ENCODE results near the gene EIF2AK3. TPM values are rescaled to one million over a fixed set of nuclear protein-coding genes. Genes with fewer than 3 reads are reported as not detected.
"Not testable (repeated sequence)": the region's sequence is repeated elsewhere in the genome, so short reads cannot be mapped to it uniquely, and the experiment has no call there.

Gene EIF2AK3
- total RNA-seq, 1 donor from 2014 or later: 17.9 TPM

DNA sequence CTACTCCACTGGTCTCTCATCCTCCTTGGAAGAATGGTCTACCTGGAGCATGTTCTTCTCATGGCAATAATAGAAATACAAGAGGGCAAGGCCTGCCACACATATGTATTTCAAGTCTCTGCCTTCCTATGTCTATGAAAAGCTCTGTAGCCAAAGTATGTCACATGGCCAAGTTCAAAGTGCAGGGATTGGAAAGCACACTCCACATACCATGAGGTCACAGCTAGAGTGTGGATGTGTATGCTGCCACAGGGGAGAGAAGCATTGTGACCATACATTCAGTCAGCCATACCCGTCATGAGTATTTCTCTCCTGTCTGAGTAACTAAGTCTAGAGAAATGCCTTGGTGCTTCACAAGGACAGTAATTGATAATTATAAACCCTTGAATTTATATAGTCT, 8.8 kb upstream of the EIF2AK3 start:
- DNase-seq (ENCODE audit: low spot score): no peak

GRCh38 chr2:88632569-88632968, 5.3 kb upstream of the EIF2AK3 start:
- no peak for DNase-seq (ENCODE audit: low spot score)

GRCh38 chr2:88628571-88628939, 1.3 kb upstream of the EIF2AK3 start:
- DNase-seq (ENCODE audit: low spot score): no peak

- DNase-seq (ENCODE audit: low spot score): peak; percentile 91
Observed at GRCh38 chr2:88627856-88628570, 749 bp upstream of the EIF2AK3 start.

DNA sequence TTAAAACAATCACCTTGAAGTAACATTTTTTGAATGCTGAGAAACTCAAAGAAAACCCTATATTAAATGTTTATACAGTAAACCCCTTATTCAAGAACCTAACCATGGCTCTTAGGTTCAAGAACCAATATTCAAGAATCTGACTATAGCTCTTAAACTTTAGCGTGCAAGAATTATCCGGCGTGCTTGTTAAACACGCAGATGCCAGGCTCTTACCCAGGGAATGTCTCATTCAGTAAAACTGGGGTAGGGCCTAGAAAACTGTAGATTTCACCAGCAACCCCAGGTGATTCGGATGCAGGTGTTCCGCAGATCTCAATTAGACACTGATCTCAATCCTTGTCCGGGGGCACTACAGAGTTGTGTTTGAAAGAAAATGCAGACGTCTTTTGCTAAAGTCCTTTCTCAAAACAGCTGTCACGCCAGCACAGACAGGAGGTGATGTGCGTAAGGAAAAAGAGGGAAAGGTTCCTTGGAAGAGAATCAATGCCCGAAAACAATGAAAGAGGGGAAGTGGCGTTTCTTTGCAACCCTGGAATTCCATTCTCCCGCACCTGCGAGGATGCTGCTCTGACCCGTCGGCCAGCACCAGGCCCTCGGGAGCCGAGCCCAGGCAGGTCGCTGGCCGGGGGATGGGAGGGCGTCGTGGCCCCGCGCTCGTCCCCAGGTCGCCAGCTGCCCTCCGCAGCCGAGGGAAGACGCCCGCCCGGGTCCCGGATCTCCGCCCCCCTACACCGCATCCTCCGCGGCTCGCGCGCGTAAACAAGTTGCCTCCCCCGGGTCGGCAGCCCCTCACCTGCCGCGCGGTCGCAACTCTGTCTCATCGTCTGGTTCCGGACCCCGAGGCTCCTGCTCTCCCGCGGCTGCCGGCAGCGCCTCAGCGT, 851 bp downstream of the EIF2AK3 start:
- DNase-seq (ENCODE audit: low spot score): peak; percentile 21

GRCh38 chr2:88624477-88624876, 2.8 kb downstream of the EIF2AK3 start:
- no peak for DNase-seq (ENCODE audit: low spot score)

- DNase-seq (ENCODE audit: low spot score): not testable (repeated sequence)
Observed at GRCh38 chr2:88623831-88624465, 3.3 kb downstream of the EIF2AK3 start.

- DNase-seq (ENCODE audit: low spot score): no peak
Observed at GRCh38 chr2:88622307-88622706, 5.0 kb downstream of the EIF2AK3 start.

GRCh38 chr2:88621432-88621831, 5.8 kb downstream of the EIF2AK3 start:
- DNase-seq (ENCODE audit: low spot score): no peak

DNA sequence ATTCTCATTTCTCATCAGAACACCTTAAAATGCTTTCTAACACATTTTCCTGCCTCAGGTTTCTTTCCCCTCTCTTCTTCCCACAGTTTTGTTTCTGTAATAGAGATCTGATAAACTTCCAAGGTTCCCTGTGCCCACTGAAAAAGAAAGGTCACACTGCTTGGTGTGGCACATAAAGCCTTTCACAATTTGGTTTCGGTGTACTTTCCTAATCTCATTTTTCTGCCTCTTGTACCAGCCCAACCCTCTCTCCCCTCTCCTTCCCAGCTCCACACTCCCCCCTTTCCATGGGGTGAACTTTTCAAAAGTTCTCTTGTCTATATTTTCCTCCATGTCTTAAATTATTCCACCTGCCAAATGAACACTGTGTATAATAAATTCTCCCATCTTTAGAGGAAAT, 7.2 kb downstream of the EIF2AK3 start:
- no peak for DNase-seq (ENCODE audit: low spot score)

DNA sequence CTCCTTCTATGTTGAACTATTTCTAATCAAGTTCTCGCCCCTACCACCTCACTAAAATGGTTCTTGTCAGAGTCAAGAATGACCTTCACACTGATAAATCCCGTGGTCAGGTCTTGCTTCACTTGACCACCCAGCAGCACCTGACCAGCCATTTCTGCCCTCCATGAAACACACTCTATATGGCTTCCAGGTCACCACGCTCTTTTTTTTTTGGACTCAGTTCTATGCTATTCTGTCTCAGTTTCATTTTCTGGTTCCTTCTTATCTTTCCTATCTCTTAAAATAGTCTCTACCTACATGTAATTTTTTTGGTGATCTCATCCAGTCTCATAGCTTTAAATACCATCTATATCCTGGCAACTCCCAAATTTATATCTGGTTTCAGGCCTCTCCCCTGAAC, 11.4 kb downstream of the EIF2AK3 start:
- DNase-seq (ENCODE audit: low spot score): no peak

GRCh38 chr2:88614497-88615157, 12.6 kb downstream of the EIF2AK3 start:
- DNase-seq (ENCODE audit: low spot score): no peak

- DNase-seq (ENCODE audit: low spot score): no peak
Observed at GRCh38 chr2:88613921-88614320, 13.3 kb downstream of the EIF2AK3 start.

GRCh38 chr2:88608184-88608583, 19.1 kb downstream of the EIF2AK3 start:
- no peak for DNase-seq (ENCODE audit: low spot score)

DNA sequence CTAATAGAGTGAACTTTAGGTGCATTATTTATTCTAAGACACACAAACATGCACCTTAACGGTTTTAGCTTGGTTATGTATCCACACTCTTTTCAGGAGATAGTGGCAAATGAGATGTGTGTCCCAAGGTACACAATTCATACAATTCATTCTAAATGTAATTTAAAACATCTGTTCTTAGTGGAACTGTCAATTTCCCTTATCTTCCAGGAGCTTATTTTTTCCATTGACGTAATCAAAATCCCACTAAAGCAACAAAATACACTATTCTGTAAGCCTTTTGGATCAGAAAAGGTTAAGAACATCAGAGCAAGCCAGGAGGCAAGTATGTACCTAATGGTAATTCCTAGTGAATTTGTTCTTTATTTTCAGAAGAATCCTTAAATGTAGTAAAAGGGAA, 19.8 kb downstream of the EIF2AK3 start:
- DNase-seq (ENCODE audit: low spot score): no peak

DNA sequence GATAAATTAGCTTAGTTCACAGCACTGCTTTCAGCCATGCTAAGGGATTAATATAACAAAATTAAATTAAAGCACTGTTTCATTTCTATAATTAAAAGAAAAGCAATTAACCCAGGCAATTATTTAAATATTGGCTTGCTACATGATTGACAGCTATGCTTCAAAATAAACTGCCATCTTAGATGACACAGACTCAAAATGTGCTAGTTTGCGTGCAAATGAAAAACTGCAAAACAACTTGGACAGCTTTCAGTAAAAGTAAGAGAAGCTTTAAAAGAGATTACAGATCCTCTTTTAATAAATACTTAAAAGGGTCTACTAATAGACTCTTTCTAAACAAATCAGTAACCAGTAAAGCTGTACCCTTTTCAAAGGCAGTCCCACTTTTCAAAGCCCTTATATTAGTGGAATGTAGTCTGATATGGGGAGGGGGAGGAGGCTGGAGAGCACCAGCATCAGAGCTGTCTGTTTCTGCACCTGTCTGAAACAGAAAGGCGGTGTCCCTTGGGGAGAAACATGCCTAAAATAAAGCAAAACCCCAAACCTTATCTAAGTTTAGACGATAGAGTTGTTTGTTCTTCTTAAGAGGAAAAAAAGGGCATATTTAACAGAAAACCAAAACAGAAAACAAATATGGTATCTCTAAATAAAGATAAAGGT, 20.8 kb downstream of the EIF2AK3 start:
- DNase-seq (ENCODE audit: low spot score): no peak

DNA sequence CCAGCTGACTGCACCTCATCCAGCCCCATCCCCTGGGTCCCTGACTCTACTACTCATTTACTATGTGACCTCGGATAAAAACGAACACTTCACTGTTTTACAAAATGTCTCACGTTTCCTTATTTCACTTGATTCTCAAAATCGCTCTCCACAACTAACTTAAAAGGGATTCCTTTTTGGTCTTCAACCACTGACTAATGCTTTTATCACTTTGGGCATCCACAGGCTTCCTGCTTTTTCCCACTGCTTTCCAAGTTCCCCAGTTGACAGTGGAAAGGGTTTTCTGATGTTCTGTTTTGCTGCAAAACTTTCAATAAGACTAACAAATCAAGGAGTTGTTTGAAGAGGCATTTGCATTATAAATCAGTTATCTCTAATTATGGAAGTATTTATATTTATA, 24.1 kb downstream of the EIF2AK3 start:
- DNase-seq (ENCODE audit: low spot score): no peak

DNA sequence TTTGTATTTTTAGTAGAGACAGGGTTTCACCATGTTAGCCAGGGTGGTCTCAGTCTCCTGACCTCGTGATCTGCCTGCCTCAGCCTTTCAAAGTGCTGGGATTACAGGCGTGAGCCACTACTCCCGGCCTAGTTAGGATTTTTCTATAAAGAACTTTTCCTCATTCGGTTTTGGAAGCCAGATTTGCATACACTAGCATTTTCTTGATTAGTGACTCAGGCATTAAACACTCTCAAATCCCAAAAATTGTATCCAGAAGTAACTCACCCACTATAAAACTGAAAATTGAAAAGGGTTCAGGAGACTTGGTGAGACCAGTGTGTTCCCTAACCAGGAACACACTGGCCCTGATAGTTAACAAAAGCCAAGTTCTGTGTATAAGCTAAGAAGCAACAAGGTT, 25.2 kb downstream of the EIF2AK3 start:
- DNase-seq (ENCODE audit: low spot score): no peak

- no peak for DNase-seq (ENCODE audit: low spot score)
Observed at GRCh38 chr2:88601286-88601685, 26.0 kb downstream of the EIF2AK3 start.

DNA sequence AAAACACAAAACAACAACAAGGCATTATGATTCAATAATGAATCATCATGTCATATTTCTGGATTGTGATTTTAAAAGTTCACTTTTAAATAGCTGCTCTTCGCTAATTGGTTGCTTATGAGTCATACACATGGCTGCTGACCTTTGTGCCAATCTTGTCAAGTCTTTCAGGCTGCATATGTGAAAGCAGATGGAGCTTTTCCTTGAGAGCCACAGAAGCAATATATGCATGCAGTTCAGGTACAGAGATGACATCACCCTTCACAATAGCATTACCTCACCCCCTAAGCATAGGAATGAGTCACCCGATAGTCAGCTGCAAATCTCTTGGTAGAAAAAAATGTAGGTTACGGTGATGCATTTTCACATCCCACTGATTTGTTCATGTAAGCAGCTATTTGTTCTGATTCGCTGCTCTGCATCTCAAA, 27.2 kb downstream of the EIF2AK3 start:
- DNase-seq (ENCODE audit: low spot score): peak; percentile 79

DNA sequence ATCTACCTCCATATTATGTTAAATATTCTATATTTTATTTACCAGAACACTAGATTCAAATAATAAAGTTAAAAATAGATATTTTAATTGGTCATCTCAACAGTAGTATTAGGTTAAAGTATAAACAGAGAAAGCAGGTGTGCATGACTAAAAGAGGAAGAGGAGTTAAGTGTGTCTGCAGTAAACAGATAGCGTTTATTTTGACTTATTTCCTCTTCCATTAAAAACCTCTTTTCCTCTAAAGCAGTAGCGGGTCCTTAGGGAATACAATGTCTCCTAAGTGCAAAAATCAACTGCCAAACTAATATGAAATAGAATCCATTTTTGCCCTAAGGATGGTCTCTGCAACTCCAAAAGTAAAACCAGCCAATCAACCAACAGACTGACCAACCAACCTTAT, 27.7 kb downstream of the EIF2AK3 start:
- DNase-seq (ENCODE audit: low spot score): no peak

- no peak for DNase-seq (ENCODE audit: low spot score)
Observed at GRCh38 chr2:88597168-88597567, 30.1 kb downstream of the EIF2AK3 start.

Measured in mucosa of gallbladder (tissue), 1 donor.